GM21390 (cell line): ENCODE measurements around the gene DOCK8.

Experiments used
- ATAC-seq: cut with Tn5 transposase; IDR thresholded peaks from one replicate; pipeline ENCODE4 v1.9.1; 2021; ENCODE audit not compliant: unreplicated experiment

The DOCK8 gene

DNA sequence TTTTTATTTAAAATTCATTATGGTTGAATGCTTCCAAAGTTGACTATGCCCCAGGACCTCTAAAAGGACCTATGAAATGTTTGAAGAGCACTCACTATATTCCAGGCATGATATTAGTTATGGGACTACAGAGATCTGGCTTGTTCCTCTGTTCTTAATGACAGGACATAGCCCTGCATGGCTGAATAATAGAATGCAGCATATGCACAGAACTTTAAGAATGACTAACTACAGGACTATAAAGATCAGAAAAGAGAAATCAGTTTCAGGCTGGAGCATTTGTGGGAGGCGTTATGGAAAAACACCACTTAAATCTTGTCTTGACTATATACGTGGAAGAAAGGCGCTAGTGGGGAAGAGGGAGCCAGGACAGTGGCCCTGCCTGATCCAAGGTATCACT, 239.2 kb downstream of the DOCK8 start:
- ATAC-seq = no peak

DNA sequence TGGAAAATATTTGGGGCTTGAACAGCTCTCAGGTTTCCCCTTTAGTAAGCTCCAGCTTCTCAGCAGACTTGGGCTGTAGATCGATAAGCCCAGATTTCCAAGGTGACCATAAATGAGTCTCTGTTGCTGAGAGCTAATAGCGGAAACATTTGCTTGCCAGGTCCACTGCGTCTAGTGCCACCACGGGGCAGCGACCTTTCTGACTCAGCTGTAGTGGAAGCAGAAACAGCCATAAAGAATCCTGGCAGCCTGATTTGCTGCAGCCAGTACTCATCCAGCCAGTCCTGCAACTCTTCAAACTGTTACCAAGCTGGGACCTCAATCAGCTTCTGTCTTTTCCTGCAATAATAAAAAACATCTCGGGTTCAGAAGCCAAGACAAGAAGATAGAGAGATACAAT, 241.7 kb downstream of the DOCK8 start:
- no peak for ATAC-seq

DNA sequence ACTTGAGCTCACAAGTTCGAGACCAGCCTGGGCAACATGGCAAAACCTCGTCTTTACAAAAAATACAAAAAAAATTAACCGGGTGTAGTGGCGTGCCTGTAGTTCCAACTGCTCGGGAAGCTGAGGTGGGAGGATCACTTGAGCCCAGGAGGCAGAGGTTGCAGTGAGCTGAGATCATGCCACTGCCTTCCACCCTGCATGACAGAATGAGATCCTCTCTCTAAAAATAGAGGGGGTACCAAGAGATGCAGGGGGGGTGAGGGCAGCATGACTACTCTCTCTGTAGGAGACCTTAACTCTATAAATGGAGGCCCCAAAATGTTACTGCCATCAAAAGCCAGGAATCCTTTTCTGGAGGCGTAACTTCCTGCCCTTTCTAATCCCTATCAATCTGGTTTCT, 243.9 kb downstream of the DOCK8 start:
- no peak for ATAC-seq

DNA sequence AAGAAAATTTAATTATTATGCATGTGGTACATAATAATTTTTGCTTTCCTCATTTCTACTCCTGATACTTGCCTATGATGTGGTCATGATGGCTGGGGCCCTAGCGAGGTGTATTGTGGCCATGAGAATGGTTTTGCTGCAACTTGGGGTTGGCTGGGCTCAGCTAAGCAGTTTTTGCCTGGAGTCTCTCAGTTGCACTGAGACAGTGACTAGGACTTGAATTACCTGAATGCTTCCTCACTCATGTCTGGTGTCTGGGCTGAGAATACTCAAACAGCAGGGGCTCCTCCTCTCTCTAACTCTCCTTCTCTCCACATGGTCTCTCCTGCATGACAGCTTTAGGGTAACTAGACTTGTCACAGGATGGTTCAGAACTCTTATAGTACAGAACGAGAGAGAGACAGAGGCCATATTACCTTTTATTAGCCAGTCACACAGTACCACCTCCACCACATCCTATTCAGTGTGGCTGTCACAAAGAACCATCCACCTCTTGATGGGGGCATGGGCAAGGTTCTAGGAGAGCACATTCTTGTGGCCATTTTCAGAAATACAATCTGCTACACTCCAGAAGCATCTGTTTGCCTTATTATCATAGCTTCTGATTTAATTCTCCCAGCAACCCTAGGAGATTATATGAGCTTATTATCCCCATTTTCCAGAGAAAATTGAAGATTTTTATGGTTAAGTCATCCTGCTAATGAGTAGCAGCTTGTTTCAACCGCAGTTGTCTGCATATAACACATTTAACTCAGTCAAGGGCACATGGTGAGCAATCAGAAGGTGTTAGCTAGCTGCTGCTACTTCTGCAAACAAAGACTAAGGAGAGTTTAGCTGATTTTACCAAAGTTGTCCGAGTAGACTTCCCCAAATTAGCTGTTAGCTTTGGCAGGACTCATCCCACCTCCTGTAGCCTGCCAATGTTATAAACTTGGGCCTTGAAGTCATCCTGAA, 245.1 kb downstream of the DOCK8 start:
- no peak for ATAC-seq

DNA sequence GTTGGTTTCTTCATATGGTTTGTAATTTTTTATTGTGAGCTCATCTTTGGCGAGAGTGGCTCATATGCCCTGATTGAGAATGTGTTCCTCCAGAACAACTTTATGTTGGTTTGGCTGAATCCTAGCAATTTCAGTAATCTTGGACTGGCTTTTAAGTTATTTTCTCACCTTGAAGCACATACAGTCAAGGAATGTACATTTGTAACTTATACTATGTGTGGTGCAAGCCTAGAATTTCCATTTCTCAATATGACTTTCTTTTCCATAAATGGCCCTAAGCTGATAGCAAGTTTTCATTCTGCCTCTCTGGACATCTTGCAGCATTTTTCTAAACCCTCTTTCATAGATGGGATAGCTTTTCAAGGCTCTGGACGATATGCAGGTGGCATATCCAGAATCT, 247.5 kb downstream of the DOCK8 start:
- no peak for ATAC-seq

DNA sequence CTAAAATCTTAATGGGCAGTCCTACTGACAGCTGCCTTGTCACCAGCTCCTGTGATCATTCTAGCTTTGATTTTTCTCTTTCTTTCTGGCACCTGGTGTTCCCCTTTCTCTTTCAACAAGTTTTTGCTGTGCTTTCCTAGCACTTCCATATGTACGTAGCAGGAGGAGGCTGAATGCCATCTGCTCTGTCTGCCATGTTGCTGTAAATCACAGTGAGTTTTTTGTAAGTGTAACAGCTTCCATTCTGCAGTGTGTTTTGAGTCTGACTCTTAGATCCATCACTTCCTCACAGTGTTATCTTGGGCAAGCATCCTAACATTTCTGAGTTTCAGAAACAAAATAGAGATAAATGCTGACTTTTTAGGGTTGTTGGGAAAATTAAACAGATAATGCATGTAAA, 247.9 kb downstream of the DOCK8 start:
- ATAC-seq = no peak

DNA sequence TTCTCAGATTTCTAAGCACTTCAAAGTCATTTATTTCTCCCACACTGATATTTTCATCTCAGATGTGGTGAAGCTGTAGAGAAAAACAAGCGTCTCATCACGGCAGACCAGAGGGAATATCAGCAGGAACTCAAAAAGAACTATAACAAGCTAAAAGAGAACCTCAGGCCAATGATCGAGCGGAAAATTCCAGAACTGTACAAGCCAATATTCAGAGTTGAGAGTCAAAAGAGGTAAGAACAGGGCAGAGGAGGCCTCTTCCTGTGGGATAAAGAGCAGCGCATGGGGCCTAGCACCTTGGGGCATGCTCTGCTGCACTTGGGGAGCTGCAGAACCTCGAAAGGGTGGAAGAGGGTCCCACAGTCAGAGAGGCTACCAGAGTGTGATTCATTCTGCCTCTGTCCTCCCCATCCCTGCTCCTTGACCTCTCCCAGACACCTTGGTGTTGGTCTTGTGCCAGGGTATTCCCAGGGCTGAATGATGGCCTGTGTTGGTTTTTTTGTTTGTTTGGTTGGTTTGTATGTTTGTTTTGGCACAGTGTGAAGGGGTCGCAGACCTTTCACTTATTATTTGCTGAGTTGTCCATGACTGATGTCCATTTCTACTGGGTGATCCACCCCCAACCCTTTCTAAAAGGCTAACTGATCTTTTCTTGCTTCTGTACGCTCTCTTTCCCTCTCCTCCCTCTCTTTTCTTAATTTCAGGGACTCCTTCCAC, 248.9 kb downstream of the DOCK8 start:
- no peak for ATAC-seq

DNA sequence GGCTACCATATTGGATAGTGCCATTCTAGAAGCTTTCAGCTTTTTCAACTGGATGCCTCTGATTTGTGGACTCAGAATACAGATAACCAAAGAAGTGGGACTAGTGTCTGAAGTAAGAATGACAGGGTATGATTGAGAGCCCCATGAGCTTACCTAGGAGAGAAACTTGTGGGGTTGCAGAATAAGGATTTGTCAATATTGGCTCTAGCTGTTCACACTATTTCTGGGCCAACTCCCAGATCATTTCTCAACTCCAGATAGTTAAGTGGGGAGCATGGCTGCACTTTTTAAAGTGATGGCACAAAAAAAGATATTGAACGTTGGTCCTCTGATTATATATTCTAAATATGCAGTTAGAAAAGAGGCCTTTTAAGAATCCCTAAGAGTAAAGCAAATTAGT, 252.1 kb downstream of the DOCK8 start:
- no peak for ATAC-seq

DNA sequence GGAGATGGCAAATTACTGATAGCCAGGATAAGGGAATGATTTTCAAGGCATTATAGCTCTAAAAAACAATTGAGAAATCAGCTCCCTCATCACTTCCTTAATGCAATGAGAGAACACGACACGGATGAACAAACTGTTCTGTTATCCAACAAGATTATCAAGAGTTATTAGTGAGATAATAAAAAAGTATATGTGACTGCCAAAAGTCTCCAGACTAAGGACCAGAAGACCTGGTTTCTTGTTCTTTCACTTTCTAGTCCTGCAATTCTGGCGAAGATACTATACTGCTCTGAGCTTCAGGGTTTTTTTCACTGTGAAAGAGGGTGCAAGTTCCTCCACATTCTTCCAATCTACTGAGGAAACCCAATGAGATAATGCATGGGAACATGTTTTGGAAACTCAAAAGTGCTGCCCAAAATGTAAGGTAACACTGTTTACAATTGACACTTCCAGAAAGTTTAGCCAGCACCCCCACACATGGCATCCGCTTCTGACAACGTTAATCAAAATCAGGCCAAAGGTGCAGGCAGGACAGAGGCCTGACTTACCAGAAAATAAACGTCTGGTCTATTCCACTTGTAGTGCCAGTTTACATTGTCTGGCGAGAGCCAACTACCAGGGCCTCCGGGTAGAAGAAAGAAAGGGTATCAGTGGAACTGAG, 254.2 kb downstream of the DOCK8 start:
- ATAC-seq = no peak

DNA sequence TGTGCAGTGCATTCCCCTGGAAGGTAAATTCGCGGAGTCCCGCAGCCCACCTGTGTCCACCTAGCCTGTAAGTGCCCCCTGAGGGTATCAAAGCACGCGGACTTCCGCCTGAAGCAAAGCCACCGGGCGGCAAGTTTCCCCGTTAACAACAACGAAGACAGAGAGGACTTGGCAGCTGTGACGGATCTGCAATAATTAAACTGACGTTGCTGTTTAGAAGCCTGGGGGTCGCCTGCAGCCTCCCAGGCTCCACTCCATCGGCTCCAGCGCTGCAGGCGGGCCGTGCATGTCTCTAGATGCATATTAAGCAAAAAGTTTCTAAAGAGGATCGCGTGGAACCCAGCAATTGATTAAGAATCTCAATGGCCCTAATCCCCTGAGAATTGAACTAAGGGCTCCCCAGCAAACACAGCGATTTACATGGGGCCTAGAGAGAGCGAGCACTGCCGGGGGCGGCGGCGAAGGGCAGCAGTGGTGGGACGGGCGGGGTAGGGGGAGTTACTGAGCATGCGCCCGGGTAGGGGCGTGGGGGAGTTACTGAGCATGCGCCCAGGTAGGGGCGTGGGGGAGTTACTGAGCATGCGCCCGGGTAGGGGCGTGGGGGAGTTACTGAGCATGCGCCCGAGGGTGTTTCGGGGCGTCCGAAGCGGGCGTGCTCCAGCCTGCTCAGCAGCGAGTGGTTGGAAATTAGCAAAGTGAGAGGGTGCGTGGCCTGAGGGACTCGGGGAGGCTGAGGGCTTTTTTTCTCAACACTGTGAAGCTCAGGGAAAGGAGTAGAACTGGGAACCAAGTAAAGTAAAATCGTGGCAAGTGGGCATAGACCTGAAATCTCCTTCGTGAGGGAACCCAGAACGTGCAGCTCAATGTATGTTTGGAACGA, 255.2 kb downstream of the DOCK8 start:
- peak; percentile 86 for ATAC-seq

DNA sequence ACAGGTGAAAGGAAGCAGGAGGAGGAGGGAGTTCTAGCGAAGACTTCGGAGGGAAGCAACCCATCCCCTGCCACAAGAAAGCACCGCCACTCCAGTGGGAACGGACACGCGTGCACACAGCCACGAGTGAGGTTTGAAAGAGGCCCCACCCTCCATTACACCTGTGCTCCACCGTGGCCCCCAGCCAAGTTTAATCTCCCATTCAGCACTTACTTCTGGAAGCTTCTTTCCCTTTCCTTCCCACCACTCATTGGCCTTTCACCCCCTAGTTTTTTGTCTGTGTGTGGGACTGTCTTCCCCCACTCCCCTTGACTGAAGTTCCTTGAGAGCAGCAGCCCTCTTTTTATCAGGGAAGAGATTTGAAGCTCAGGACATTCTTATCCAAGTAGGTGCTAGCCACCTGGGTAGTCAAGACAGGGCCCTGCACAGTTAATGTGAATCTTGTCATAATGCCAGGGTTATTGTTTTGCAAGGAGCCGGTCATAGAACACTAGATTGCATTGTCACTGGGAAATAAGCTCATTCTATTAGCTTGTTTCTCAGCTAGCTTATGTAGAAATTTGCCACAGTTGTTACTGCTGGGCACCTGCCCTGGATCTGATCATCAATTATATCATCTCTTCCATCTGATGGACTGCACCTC, 256.0 kb downstream of the DOCK8 start:
- ATAC-seq = no peak

DNA sequence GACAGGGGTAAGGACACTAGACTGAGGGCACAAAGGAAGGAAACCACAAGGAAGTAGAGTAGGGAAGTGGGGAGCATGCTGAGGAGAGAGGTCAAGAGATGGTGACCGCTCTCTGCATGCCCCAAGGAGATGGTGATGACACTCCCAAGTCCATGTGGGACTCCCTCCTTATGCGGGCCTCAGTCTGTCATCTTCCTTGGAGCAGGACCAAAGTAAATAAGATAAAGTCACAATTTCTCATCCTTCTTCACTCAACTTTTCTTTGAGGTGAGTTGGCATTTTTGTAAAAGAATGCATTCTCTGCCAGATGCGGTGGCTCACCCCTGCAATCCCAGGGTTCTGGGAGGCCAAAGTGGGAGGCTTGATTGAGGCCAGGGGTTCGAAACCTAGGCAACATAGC, 256.7 kb downstream of the DOCK8 start:
- ATAC-seq = no peak

DNA sequence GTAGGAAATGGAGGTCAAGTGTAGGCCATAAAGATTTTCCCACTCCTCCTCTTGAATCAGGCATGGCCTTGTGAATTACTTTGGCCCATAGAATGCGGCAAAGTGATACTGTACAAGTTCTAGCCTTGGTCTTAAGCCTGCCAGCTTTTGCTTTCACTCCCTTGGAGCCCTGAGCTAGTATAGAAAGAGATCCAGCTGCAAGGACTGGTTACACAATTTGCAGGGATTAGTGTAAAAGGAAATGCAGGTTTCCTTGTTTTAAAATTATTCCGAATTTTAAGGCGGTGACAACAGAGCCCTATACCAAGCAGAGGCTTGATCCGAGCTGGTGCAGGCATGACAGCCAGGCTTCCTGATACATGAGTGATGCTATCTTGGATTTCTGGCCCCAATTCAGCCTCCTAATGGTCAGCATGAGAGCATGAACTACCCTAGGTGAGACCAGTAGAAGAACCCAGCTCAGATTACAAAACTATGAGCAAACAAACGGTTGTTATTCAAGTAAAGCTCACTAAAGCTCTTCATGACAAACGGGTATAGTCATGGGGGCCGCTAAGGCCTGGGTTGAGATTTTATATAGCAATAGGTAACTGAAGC, 257.9 kb downstream of the DOCK8 start:
- ATAC-seq = no peak

DNA sequence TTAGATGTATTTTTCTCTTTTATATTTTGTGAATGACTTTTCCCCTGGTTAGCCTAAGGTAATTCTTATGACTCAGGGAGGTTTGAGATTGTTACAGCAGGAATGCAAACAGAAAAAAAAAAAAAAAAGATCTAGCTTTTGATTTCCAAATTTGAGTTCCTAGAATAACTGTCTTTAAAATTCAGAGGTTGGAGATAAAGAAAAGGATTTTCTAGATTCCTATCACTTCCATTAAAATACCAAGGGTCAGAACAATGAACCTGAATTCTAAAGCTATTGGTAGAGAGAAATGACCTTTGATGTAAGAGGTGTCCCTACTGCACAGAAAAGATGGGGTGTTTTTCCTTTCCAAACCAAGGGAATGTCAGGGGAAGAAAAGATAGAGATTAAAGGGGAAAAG, 262.5 kb downstream of the DOCK8 start:
- ATAC-seq = no peak

DNA sequence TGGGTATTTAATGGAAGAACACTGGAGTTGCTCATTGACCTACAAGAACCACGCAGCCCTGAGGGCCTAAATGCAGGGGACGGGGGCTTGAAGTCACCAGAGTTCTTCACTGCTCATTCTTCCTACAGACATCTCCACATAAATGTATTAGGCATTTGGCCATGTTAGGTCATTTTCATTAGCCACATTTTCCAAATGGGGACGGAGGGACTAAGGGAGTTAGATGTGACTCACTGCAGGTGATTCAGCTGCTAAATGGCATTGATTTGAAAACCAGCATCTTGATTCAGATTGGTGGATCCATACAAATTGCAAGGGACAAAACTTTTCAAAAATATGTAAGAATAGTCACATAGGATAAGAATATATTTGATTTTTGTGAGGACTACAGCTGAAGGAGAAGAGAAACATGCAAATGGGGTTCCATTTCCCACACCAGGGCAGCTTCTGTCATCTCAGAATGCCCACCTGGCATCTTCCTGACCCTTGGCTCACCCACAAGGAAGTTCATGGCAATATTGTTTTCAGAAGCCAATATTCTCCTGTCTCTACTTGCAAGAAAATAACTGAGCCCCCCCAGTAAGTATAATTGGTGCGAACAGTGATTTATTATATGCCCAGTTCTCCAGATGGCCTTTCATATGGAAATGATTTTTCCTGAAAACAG, 264.8 kb downstream of the DOCK8 start:
- ATAC-seq = no peak

DNA sequence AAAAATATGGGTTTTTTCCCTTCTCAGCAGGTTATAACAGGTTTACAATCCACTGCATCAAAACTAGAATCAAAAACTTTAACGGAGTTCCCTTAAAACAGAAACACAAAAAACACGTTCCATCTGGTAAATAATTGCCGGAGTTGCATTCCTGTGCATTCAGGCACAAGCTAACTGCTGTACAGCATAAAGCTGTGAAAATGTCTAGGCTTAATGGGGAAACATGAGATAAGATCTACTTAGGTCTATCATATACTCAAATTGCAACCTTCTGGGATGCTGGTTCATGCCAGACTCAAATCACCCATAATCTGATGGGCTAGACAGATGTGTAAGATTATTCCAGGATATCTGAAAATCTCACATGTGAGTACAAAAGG, 265.3 kb downstream of the DOCK8 start:
- no peak for ATAC-seq

DNA sequence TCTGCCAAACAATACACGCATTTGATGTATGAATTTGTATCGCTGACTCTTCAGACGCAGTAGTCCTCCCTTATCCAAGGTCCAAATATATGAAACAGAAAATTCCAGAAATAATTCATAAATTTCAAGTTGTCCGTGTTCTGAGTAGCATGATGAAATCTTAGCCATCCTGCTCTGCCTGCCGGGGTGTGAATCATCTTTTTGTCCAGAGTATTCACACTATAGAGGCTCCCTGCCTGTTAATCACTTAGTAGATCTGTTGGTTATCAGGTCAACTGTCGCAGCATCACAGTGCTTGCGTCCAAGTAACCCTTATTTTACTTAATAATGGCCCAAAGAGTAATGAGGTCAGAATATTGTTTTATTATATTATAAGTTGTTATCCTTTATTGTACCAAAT, 268.1 kb downstream of the DOCK8 start:
- no peak for ATAC-seq

DNA sequence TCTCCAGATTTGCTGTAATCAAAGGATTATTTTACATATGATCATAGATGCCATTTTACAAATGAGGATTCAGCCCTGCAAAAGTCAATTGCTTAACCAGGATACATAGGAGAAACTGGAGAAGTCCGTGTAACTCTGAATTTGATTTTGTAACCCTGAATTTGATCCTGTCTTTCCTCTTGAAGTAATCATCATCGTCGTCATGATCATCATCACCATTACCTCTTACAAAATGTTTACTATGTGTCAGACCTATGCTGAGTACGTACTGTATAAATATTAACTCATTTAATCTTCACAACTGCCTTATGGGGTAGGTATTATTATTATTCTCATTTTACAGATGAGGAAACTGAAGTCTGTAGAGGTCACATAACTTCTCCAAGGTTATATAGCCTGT, 271.5 kb downstream of the DOCK8 start:
- ATAC-seq = no peak

DNA sequence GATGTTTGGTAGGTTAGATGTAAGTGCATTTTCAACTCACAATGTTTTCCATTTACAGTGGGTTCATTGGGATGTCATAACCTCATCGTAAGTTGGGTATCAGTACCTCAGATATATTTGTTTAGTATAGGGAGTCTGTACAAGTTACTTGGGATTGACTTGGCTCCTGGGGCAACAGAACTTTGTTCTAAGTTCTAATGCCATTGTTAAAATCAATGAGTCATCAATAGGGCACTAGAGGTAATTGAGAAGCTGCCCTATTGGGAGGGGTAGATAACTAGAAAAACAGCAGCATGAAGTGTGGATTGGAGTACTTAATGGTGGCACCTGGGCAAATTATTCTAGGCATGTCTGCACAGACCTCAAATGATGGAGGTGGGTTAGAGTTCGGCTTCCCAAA, 272.8 kb downstream of the DOCK8 start:
- no peak for ATAC-seq
